DOHH2 (cell line): Measurements from ENCODE around the gene ESPL1.

Source experiments
- H3F3A ChIP-seq: fragments of 200-600 bp; sonication (generic), shearing (Covaris generic); 2 replicates; pipeline ENCODE4 v1.6.0; 2016; ENCODE audit warnings: antibody characterized with exemption, mild to moderate bottlenecking; ENCODE audit not compliant: control insufficient read depth, insufficient read depth
- H3K27ac ChIP-seq: fragments of 200-600 bp; sonication (generic); 2 replicates; pipeline ENCODE4 v1.5.1; 2014; ENCODE audit warnings: low read depth, mild to moderate bottlenecking, low read length, moderate library complexity
- H3K27me3 ChIP-seq: fragments of 200-600 bp; sonication (generic); 2 replicates; pipeline ENCODE4 v1.6.1; 2014; ENCODE audit warnings: mild to moderate bottlenecking, low read length, mixed read lengths; ENCODE audit not compliant: control insufficient read depth
- H3K36me3 ChIP-seq: fragments of 200-600 bp; sonication (generic); 2 replicates; pipeline ENCODE4 v1.6.1; 2014; ENCODE audit warnings: mild to moderate bottlenecking, low read length, moderate library complexity, mixed read lengths; ENCODE audit not compliant: control insufficient read depth
- H3K4me1 ChIP-seq: fragments of 200-600 bp; sonication (generic); 2 replicates; pipeline ENCODE4 v1.6.1; 2014; ENCODE audit warnings: mild to moderate bottlenecking, low read length, mixed read lengths; ENCODE audit not compliant: control insufficient read depth
- H3K4me2 ChIP-seq: fragments of 200-600 bp; sonication (generic); 2 replicates; pipeline ENCODE4 v1.6.0; 2014; ENCODE audit warnings: mild to moderate bottlenecking, low read length, moderate library complexity
- H3K4me3 ChIP-seq: fragments of 200-600 bp; sonication (generic); 2 replicates; pipeline ENCODE4 v1.5.1; 2014; ENCODE audit warnings: mild to moderate bottlenecking, low read length, mixed read lengths
- H3K79me2 ChIP-seq: fragments of 200-600 bp; sonication (generic); 2 replicates; pipeline ENCODE4 v1.6.1; 2014; ENCODE audit warnings: mild to moderate bottlenecking, low read length, mixed read lengths; ENCODE audit not compliant: control insufficient read depth
- H3K9me2 ChIP-seq: fragments of 200-600 bp; sonication (generic); replicated peaks from 2 replicates; pipeline ENCODE4 v1.6.1; 2014; ENCODE audit warnings: mild to moderate bottlenecking, low read length, mixed read lengths; ENCODE audit not compliant: control insufficient read depth
- H3K9me3 ChIP-seq: fragments of 200-600 bp; sonication (generic); 2 replicates; pipeline ENCODE4 v1.6.1; 2014; ENCODE audit warnings: antibody characterized with exemption, low read length, mixed read lengths; ENCODE audit not compliant: control insufficient read depth, insufficient read depth
- H4K20me1 ChIP-seq: fragments of 200-600 bp; sonication (generic); 2 replicates; pipeline ENCODE4 v1.6.0; 2014; ENCODE audit warnings: low read depth, mild to moderate bottlenecking, antibody characterized with exemption, low read length, moderate library complexity; ENCODE audit not compliant: control insufficient read depth, insufficient read depth
- EZH2phosphoT487 ChIP-seq: fragments of 200-600 bp; sonication (generic); IDR thresholded peaks from 2 replicates; pipeline ENCODE4 v1.6.1; 2017; ENCODE audit warnings: borderline replicate concordance, mild to moderate bottlenecking, antibody characterized with exemption, low read length, moderate library complexity, mixed read lengths
- TF ChIP-seq, protein P1 (sequence below): fragments of 200-600 bp; sonication (generic); IDR thresholded peaks from one replicate; pipeline ENCODE4 v1.5.1; 2014; ENCODE audit warnings: antibody characterized with exemption, mild to moderate bottlenecking, low read depth, low read length; ENCODE audit not compliant: poor library complexity, severe bottlenecking

The ESPL1 gene

DNA sequence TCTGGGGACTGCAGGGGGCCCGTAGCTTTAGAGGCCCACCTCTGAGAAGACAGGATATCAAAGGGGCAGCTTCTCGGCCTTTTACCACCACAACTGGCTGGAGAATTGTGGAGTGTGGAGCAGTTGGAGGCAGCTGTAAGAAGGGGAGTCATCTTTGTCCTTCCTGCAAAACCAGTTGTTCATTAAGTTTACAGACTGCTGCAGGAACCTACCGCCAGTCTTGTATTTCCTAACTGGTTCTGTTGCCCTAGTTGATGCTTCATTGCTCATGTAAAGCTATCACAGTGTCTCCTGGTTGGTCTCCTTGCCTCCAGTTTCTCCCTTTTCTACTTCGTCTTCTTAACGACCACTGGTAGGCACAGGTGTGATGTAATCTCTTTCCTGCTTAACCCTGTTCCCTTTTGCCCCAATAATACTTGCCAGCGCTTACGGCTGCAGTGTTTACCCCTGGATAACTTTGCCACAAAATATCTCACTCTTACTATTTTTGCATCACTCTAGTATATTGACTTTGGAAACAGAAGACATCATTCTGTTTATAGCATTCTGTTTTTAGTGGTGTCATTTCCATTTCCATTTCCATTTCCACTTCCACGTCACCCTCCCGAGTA is 11.9 kb downstream of the ESPL1 start:
- no peaks in the 10 kb centered on the region for H3K9me2 ChIP-seq
- H3F3A ChIP-seq: no peaks in the 10 kb centered on the region
- no peak for TF ChIP-seq EZH2phosphoT487
- H3K9me3 ChIP-seq: no peaks in the 10 kb centered on the region
- H3K4me2 ChIP-seq: no peak overlapping the region
- H3K27me3 ChIP-seq: no peaks in the 10 kb centered on the region
- peaks cover 92% of the 10 kb centered on the region for H3K36me3 ChIP-seq
- no peak overlapping the region for H3K4me3 ChIP-seq
- no peaks in the 10 kb centered on the region for H4K20me1 ChIP-seq
- H3K27ac ChIP-seq: no peak overlapping the region
- no peaks in the 10 kb centered on the region for H3K79me2 ChIP-seq
- no peaks in the 10 kb centered on the region for H3K4me1 ChIP-seq

DNA sequence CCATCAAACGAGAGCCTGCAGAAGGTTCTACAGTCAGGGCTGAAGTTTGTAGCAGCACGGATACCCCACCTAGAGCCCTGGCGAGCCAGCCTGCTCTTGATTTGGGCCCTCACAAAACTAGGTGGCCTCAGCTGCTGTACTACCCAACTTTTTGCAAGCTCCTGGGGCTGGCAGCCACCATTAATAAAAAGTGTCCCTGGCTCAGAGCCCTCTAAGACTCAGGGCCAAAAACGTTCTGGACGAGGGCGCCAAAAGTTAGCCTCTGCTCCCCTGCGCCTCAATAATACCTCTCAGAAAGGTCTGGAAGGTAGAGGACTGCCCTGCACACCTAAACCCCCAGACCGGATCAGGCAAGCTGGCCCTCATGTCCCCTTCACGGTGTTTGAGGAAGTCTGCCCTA is 18.3 kb downstream of the ESPL1 start:
- no peak overlapping the region for H3K27ac ChIP-seq
- no peaks in the 10 kb centered on the region for H3K9me3 ChIP-seq
- H3K79me2 ChIP-seq: no peaks in the 10 kb centered on the region; the same call in 1 of the 2 replicates
- no peaks in the 10 kb centered on the region for H3K27me3 ChIP-seq
- H3K9me2 ChIP-seq: no peaks in the 10 kb centered on the region
- no peaks in the 10 kb centered on the region for H3F3A ChIP-seq
- no peaks in the 10 kb centered on the region for H4K20me1 ChIP-seq
- H3K36me3 ChIP-seq: peaks cover 79% of the 10 kb centered on the region
- H3K4me2 ChIP-seq: no peak overlapping the region
- no peak for TF ChIP-seq EZH2phosphoT487
- TF ChIP-seq, protein P1, sequence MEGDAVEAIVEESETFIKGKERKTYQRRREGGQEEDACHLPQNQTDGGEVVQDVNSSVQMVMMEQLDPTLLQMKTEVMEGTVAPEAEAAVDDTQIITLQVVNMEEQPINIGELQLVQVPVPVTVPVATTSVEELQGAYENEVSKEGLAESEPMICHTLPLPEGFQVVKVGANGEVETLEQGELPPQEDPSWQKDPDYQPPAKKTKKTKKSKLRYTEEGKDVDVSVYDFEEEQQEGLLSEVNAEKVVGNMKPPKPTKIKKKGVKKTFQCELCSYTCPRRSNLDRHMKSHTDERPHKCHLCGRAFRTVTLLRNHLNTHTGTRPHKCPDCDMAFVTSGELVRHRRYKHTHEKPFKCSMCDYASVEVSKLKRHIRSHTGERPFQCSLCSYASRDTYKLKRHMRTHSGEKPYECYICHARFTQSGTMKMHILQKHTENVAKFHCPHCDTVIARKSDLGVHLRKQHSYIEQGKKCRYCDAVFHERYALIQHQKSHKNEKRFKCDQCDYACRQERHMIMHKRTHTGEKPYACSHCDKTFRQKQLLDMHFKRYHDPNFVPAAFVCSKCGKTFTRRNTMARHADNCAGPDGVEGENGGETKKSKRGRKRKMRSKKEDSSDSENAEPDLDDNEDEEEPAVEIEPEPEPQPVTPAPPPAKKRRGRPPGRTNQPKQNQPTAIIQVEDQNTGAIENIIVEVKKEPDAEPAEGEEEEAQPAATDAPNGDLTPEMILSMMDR: no peak
- no peaks in the 10 kb centered on the region for H3K4me1 ChIP-seq
- H3K4me3 ChIP-seq: no peak overlapping the region

DNA sequence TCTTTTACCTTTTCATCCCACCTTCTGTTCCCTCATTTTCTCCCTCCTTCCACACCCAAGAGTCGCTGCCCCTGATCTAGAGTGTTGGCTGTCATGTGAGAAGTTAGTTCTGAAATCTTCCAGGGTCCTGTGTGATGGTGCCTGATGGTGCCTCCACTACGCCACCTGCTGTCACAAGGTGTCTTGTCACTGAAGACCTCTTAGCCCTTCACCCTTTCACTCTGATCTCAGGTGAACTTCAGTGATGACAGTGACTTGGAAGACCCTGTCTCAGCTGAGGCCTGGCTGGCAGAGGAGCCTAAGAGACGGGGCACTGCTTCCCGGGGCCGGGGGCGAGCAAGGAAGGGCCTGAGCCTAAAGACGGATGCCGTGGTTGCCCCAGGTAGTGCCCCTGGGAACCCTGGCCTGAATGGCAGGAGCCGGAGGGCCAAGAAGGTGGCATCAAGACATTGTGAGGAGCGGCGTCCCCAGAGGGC is 19.7 kb downstream of the ESPL1 start:
- Histone ChIP-seq H3K27me3 (no peaks in the 10 kb centered on the region), H3K27ac (no peak overlapping the region), H3K9me2 (no peaks in the 10 kb centered on the region), H4K20me1 (no peaks in the 10 kb centered on the region), H3F3A (no peaks in the 10 kb centered on the region), H3K4me1 (no peaks in the 10 kb centered on the region), H3K79me2 (no peaks in the 10 kb centered on the region; the same call in 1 of the 2 replicates), H3K4me2 (no peak overlapping the region), H3K36me3 (peaks cover 80% of the 10 kb centered on the region), H3K4me3 (no peak overlapping the region), H3K9me3 (no peaks in the 10 kb centered on the region)
- TF ChIP-seq EZH2phosphoT487: no peak
- TF ChIP-seq, protein P1: peak; percentile 85

DNA sequence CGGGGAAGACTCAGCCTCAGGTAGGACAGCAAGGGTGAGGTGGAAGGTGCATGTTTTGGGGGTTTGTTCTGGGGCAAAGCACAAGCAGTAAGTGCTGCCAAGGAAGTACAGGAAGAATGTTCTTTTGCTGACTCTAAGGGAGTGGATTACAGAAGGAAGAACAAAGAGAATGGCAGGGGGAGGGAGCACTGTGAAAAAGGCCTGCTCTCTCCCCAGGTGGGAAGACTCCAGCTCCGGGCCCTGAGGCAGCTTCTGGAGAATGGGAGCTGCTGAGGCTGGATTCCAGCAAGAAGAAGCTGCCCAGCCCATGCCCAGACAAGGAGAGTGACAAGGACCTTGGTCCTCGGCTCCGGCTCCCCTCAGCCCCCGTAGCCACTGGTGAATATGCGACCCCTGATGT is 20.2 kb downstream of the ESPL1 start:
- H3K4me3 ChIP-seq: no peak overlapping the region
- H3K4me1 ChIP-seq: no peaks in the 10 kb centered on the region
- H3K9me2 ChIP-seq: no peaks in the 10 kb centered on the region
- peaks cover 80% of the 10 kb centered on the region for H3K36me3 ChIP-seq
- no peaks in the 10 kb centered on the region for H4K20me1 ChIP-seq
- H3F3A ChIP-seq: peaks cover 4% of the 10 kb centered on the region; the same call in 1 of the 2 replicates
- no peaks in the 10 kb centered on the region for H3K27me3 ChIP-seq
- no peaks in the 10 kb centered on the region; the same call in 1 of the 2 replicates for H3K79me2 ChIP-seq
- no peak overlapping the region for H3K27ac ChIP-seq
- no peaks in the 10 kb centered on the region for H3K9me3 ChIP-seq
- no peak overlapping the region for H3K4me2 ChIP-seq
- TF ChIP-seq EZH2phosphoT487: no peak
- TF ChIP-seq, protein P1: no peak
